Bone marrow (tissue), 2 donors: ENCODE measurements around the gene RSBN1L.
A peak's percentile ranks its signal among the peaks of the same experiment; 100 is the strongest.

ENCODE experiments used
- DNase-seq, 2 donors: peaks; one replicate each; lab custom pipeline; 2025; lab: John Stamatoyannopoulos, UW

The RSBN1L gene

DNA sequence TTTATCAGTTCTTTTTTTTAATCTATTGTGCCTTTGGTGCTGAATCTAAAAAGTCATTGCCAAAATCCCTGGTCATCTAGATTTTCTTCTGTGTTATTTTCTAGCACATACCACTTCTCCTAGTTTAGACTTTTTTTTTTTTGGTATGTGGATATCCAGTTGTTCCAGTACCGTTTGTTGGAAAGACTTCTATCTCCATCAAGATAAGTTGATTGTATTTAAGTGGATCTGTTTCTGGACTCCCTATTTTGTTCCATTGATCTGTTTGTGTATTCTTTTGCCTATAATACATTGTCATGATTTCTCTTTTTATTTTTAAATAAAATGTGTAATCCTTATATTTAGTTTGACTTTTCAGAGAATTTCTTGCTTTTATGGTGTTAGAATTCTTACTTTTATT, 35.5 kb downstream of the RSBN1L start:
- no peak for DNase-seq

DNA sequence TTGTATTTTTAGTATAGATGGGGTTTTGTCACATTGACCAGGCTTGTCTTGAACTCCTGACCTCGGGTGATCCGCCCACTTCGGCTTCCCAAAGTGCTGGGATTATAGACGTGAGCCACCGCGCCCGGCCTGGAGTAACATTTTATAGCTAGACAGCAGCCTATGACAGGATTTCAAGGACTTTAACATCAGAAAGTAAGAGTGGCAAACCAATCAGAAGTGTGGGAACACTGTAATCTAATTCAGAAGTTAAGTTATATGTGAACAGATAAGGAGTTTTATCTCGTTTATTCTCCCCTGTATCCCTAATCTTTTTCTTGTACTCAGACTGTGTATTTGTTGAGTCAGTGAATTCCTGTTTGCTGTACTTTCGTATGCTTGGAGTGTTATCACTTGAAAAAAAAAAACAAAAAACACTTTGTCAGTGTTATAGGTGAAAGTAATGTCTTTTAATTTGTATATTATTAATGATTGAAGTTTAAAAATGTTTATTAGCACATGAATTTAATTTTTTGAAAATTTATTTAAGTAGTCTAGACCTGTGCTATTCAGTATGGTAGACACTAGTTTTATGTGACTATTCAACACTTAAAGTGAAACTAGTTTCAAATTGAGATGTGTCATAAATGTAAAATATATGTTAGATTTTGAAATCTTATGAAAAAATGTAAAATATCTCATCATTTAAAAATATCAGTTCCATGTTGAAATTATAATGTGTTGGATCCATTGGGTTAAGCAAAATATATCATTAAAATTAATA, 38.6 kb downstream of the RSBN1L start:
- no peak for DNase-seq

DNA sequence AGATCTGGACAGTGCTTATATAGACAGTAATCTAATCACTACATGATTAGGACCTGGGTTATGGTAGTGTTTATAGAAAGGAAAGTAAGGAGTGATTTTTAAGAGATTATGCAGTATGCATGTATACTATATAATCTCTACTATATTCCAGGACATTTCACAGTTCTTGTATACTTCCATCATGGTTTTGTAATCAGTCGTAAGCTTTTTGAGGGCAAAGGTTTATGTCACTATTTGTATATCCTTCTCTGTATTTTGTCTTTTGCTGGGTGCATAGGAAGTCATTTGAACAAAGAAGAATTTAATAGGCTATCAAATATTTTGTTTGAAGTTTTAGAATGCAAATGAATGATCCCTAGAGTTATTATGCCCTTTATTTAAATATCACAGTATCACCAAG, 39.2 kb downstream of the RSBN1L start:
- no peak for DNase-seq

DNA sequence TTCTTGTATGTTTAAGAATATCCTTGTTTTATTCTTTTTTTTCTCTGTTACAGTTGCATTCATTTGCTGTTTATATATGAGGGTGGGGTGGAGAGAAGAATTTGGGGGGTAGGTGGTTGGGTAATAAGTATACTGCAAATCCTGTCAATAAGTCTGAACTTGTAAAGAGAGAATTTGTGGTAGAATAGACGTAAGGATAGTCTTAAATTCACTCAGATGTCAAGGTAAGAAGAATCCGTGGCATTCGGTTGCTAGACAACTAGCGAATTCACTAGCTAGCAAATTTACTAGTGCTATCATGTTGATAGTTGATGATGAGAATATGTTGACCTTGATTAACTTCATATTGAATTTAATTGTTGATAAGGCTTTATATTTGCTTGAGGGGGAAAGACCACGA, 40.7 kb downstream of the RSBN1L start:
- DNase-seq = no peak

DNA sequence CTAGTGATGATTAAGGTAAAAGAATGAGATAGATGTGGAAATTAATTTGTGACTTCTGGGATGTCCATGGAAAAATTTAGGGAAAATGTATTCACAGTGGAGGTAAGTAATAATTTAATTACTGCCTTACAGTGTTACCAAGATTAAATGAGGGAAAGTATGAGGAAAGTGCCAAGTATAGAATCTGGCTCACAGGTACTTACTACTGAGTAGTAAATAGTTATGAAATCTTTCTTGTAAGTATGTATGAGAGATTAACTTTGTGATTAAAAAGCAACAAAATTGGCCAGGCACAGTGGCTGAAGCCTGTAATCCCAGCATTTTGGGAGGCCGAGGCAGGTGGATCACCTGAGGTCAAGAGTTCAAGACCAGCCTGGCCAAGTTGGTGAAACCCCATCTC, 42.1 kb downstream of the RSBN1L start:
- DNase-seq = no peak

DNA sequence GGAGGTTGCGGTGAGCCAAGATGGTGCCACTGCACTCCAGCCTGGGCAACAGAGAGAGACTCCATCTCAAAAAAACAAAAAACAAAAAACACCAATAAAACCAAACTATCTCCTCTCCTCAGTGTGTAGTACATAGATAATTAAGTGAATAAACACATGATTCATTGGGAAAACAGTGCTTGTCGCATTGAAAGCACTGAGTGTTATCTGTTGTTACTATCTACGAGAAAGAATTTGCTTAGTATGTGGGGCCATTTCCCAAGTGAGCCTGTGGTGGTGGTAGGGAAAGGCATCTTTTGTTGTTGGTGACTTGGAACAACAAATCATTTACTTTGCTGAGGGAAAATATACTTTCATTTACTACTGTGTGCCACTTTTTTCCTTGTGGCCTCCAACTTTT, 42.6 kb downstream of the RSBN1L start:
- DNase-seq = no peak

DNA sequence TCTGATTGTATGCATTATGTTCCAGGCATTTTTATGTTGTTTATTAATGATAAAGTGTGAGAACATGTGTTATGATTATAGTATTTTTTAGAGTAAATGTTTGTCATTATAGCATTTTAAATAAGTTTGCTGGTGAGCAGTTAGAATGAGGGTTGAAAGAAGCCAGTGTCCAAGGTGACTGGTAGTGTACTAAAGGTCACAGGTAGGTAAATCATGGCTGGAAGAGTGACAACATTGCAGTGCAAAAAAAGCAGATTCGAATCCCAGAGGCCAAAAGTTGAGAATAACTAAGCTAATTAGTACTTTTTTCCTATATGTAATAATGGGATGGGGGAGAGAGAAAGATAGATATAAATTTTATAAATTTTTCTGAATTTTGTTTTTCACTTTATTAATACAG, 44.0 kb downstream of the RSBN1L start:
- no peak for DNase-seq

DNA sequence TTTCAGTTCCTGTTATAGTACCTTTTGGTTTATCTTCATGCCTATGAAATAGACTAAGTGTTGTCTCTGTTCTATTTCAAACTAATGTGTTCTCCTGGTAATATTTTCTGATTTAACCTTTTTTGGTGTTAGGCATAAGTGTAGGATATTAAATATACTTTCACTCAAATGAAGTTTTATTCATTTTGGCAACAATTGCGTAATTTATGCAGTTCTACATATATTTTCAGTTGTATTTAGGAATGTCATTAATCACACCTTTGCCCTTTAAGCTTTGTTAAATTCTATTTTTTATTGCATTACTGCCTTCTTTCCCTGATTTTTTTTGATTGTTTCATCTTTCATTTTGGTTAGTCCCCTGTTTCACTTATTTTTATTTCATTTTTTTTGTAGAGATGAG, 47.3 kb downstream of the RSBN1L start:
- DNase-seq = no peak

DNA sequence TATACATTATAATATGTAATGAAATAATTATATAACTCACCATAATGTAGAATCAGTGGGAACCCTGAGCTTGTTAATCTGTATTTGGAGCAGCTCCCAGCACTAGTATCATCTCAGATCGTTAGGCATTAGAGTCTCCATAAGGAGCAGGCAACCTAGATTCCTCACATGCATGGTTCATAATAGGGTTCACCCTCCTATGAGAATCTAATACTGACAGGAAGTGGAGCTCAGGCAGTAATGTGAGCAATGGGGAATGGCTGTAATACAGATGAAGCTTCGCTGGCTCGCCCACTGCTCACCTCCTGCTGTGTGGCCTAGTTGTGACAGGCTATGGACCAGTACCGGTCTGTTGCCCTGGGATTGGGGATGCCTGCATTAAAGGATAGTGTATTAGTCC, 49.5 kb downstream of the RSBN1L start:
- no peak for DNase-seq

DNA sequence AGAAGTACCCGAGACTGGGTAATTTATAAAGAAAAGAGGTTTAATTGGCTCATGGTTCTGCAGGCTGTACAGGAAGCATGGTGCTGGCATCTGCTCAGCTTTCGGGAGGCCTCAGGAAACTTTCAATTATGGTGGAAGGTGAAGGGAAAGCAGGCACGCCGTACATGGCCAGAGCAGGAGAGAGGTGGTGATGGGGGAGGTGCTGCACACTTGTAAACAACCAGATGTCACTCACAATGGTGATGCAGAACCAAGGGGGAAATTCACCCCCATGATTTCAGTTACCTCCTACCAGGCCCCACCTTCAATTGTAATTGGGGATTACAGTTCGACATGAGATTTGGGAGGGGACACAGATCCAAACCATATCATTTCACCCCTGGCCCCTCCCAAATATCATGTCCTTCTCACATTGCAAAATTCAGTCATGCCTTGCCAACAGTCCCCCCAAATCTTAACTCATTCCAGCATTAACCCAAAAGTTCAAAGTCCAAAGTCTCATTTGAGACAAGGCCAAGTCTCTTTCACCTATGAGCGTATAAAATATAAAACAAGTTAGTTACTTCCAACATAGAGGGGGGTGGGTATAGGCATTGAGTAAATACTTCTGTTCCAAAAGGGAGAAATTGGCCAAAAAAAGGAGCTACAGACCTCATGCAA, 50.0 kb downstream of the RSBN1L start:
- no peak for DNase-seq

DNA sequence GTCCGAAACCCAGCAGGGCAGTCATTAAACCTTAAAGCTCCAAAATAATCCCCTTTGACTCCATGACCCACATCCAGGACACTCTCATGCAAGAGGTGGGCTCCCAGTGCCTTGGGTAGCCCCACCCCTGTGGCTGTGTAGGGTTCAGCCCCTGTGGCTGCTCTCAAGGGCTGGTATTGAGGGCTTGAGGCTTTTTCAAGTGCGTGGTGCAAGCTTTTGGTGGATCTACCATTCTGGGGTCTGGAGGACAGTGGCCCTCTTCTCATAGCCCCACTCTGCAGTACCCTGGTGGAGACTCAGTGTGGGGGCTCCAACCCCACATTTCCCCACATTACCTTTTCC, 50.5 kb downstream of the RSBN1L start:
- no peak for DNase-seq

DNA sequence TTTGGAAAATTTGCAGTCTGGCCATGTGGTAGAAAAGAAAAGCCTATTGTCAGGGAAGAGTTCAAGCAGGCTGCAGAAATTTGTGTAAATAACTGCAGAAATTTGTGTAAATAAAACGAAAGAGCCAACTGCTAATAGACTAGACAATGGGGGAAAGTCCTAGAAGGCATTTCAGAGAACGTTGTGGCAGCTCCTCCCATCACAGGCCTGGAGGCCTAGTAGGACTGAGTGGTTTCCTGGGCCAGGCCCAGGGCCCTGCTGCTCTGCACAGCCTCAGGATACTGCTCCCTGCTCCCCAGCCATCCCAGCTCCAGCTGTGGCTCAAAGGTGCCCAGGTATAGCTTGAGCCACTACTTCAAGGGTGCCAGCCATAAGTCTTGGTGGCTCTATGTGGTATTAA, 50.9 kb downstream of the RSBN1L start:
- DNase-seq = no peak

DNA sequence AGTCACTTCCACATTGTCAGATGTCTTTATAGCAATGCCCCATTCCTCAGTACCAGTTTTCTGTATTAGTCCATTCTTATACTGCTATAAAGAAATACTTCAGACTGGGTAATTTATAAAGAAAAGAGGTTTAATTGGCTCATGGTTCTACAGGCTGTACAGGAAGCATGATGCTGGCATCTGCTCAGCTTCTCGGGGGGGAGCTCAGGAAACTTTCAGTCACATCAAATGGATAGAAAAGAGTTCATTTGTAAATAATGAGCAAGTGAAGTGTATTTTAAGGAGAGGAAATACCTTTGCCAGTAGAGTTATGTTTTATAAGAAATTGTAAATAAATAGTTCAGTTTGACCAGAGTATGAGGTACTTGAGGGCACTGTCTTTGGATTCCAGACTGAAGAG, 51.5 kb downstream of the RSBN1L start:
- DNase-seq = peak in 1 of 2 donors; percentile 5

DNA sequence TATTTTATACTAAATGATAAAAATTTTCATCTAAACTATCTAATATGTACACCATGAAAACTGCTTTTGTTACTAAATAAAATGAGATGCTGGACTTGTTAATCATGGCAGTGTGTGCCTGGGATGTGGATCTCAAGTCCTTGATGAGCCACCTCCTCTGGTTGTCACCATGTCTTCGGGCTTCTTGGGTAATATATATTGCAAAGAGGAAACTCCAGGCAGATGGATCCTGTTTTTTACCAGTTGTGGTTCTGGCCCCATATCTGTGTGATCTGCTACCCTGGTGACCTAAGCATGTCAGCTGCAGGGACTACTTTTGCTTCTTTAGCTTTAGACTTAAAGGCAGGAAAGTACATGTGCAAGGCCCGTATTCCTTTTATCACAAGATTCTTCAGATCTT, 55.8 kb downstream of the RSBN1L start:
- DNase-seq = peak in 1 of 2 donors; percentile 98

DNA sequence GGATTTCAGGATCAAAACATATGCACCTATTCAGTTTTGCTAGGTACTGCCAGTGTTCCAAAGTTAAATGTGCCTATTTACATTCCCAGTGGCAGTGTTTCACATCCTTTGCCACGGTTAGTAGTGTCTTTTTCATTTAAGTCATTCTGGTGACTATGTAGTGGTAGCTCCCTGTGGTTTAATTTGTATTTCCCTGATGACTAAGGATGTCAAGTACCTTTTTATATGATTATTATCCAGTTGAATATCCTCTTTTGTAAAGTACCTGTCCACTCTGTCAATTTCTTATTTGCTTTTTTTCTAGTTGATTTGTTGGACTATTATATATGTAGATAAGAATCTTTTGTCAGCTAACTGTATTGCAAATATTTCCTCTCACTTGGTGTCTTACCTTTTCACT, 56.9 kb downstream of the RSBN1L start:
- DNase-seq = peak in 1 of 2 donors; percentile 29

DNA sequence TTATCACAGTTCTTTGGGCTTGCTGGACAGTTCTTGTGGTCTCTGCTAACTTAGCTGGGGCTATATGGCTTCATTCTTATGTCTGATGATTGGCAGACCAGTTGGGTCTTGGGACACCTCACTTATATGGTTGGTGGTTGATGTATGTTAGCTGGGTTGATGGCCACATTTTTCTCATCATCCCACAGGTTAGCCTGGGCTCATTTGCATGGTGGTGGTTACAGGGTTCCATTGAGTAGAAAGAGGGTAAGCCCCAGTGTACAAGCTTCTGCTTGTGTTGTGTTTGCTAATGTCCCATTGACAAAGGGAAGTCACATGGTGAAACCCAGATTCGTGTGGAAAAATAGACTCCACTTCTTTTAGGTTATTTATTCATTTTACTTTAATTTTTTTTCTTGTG, 61.3 kb downstream of the RSBN1L start:
- no peak for DNase-seq

DNA sequence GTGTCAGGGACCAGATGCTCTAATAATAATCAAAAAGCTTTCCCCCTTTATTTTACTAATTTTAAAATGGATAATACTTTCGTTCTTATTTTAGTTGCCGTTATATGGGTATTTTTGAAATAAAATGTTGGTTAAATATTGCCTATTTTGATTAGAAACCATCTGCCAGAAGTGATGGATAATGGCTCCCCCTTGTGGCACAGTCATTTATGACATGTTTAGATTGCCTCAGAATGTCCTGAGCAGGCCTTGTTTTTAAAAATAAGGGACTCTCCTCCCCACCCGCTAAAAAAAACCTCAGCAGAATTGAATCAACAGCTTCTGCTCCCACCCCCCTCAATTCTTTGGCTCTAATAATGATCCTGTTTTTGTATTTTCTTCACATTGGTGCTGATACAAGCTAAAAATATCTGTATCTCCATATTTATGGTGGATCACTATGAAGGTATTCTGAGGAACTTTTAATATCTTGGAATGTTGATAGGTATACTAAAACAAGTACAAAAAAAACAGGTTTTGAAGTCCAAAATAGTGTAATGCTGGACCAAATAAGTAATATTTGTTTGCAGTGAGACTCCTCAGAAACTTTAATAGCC, 63.1 kb downstream of the RSBN1L start:
- DNase-seq = peak in 1 of 2 donors; percentile 40

DNA sequence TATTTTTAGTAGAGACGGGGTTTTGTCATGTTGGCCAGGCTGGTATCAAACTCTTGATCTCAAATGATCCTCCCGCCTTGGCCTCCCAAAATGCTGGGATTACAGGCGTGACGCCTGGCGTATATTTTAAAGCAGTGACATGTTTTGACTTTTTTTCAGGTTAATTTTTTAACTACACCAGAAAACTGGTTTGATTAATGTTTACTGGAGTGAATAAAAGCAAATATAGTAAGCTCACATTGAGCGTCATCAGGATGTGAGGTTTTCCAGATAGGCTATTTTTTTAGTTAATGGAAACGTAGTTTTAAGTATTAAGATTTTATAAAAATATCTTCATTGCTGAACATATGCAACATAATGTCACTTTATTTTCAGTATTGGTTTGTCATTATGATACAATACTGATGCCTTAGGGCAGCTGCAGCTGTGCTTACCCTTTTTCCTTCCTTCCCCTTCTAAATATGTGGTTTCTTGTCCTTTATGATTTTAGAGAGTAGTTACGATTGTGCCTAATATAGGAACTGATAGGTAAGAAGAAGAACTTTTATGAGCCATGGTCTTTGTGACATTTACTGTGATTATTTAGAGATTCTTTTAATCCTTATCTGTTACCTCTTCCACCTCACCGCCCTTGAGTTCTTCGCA, 64.7 kb downstream of the RSBN1L start:
- DNase-seq = peak in 1 of 2 donors; percentile 52

DNA sequence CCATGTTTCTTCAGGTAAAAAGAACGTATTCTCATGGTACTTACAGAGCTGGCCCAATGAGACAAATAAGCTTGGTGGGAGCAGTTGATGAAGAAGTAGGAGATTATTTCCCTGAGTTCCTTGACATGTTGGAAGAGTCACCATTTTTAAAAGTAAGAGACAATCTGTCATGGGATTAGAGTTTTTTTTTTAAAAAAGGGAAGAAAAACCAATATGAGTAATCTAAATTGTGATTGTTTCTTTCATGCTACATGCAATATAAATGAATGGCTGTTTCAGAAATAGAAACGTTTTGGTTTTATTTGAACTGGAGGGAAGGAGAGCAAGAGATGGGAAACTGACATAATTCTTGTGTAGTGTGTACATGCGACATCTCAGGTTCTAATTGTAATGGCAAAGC, 69.2 kb downstream of the RSBN1L start:
- no peak for DNase-seq

DNA sequence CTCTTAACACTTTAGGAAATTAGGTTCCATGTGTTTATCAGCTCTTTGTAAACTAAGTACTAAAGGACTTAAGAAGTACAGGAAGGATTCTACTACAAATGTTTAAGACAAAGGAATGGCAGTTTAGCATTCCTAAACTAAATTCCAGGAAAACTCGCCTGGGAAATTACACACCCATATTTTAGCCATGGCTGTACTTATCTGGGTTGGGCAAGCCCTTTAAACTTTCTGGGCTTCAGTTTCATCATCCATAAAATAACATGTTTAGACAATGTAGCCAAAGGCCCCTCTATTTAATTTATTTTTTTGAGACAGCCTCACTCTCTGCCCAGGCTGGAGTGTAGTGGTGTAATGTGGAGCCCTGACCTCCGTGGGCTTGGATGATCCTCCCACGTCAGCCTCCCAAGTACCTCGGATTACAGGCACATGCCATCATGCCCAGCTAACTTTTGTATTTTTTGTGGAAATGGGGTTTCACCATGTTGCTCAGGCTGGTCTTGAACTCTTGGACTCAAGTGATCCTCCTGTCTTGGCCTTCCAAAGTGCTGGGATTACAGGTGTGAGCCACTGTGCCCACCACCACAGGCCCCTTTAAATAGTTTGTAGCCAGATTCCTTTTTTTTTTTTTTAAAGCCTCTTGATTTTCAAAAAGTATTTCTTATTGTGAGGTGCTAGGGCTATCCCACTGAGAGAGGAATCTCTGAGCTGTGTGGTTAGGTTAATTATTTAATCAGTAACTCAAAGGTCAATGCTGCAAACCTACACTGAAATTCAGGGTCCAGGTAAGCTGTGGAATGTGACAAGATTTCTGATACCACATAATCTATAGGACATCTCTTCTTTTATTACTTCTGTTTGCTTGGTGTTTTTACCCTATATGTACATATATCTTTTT, 69.9 kb downstream of the RSBN1L start:
- DNase-seq = no peak

DNA sequence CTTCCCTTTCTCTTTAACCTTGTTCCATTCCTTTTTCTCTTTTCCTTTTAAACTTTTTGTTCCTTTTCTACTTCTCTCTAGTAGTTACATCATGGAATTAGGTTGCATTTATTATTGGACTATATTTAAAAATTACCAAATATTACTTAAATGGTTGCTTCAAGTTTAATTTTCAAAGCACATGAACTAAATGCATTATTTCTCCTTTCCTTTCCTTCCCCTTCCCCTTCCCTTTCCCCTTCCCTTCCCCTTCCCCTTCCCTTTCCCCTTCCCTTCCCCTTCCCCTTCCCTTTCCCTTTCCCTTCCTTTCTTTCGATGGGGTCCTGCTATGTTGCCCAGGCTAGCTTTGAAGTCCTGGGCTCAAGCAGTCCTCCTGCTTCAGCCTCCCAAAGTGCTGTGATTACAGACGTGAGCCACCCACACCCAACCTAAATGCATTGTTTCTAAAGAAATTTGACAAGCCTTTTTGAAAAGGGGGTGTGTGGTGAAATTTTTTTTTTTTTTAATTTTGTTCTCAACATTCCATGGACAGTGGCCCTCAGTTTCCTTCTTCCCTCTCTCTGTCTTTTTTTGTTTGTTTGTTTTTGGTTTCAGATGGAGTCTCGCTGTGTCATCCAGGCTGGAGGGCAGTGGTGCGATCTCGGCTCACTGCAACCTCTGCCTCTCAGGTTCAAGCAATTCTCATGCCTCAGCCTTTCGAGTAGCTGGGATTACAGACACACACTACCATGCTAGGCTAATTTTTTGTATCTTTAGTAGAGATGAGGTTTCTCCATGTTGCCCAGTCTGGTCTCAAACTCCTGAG, 70.7 kb downstream of the RSBN1L start:
- DNase-seq = no peak
